Forelimb muscle (tissue), 1 donor: ENCODE results near the gene FCER2. TPM values are rescaled to one million over a fixed set of nuclear protein-coding genes. Genes with fewer than 3 reads are reported as not detected.

Source experiments
- polyA plus RNA-seq: library from polyadenylated mRNA; unstranded; fragments of 120-200 nt; gene quantifications from one replicate; pipeline ENCODE4 v1.2.1, GENCODE V29; 2013; ENCODE audit not compliant: insufficient read length

FCER2 gene
- polyA plus RNA-seq, 1 donor, result 0.78 TPM

Other genes starting within 250 kb of the FCER2 start
- gene PEX11G, start 213.1 kb downstream of the FCER2 start, polyA plus RNA-seq, result 2.3 TPM
- 53.0 TPM for gene ZNF358, start 186.0 kb downstream of the FCER2 start, polyA plus RNA-seq
- 14.2 TPM for gene MCOLN1, start 179.5 kb downstream of the FCER2 start, polyA plus RNA-seq
- gene PNPLA6, start 166.4 kb downstream of the FCER2 start, polyA plus RNA-seq, result 31.5 TPM
- gene CAMSAP3, start 106.3 kb downstream of the FCER2 start, polyA plus RNA-seq, result 0.14 TPM
- gene XAB2, start 72.6 kb downstream of the FCER2 start, polyA plus RNA-seq, result 20.4 TPM
- gene PET100, start 72.3 kb downstream of the FCER2 start, polyA plus RNA-seq, result 61.0 TPM
- not detected for gene PCP2, start 68.4 kb downstream of the FCER2 start, polyA plus RNA-seq
- gene STXBP2, start 65.0 kb downstream of the FCER2 start, polyA plus RNA-seq, result 4.0 TPM
- gene RETN, start 33.1 kb downstream of the FCER2 start, polyA plus RNA-seq, result 3.0 TPM
- 0.14 TPM for gene MCEMP1, start 25.0 kb downstream of the FCER2 start, polyA plus RNA-seq
- 36.6 TPM for gene TRAPPC5, start 21.3 kb downstream of the FCER2 start, polyA plus RNA-seq
- 0.10 TPM for gene CLEC4G, start 30.0 kb upstream of the FCER2 start, polyA plus RNA-seq
- gene CD209, start 45.4 kb upstream of the FCER2 start, polyA plus RNA-seq, result 2.3 TPM
- 0.14 TPM for gene CLEC4M, start 61.1 kb upstream of the FCER2 start, polyA plus RNA-seq
- 13.4 TPM for gene EVI5L, start 128.1 kb upstream of the FCER2 start, polyA plus RNA-seq
- 0.27 TPM for gene PRR36, start 172.3 kb upstream of the FCER2 start, polyA plus RNA-seq
- 0.23 TPM for gene LRRC8E, start 186.4 kb upstream of the FCER2 start, polyA plus RNA-seq
- gene MAP2K7, start 201.7 kb upstream of the FCER2 start, polyA plus RNA-seq, result 23.3 TPM
- 0.24 TPM for gene TGFBR3L, start 212.7 kb upstream of the FCER2 start, polyA plus RNA-seq
- 18.1 TPM for gene SNAPC2, start 218.2 kb upstream of the FCER2 start, polyA plus RNA-seq
- gene CTXN1, start 224.0 kb upstream of the FCER2 start, polyA plus RNA-seq, result 2.0 TPM
- gene TIMM44, start 241.5 kb upstream of the FCER2 start, polyA plus RNA-seq, result 52.7 TPM